ENCODE data around the gene DPF3. TPM values are rescaled to one million over a fixed set of nuclear protein-coding genes. Genes with fewer than 3 reads are reported as not detected.

DPF3 gene
- total RNA-seq, 2 experiments from 2014 or later: 0.27 to 0.31 TPM

- no peaks in the 10 kb centered on the region for H3K27me3 Mint-ChIP-seq
- Histone ChIP-seq H3K4me1 (ENCODE audit: insufficient read depth, low read length) (no peaks in the 10 kb centered on the region), H3K27ac (ENCODE audit: low read depth in 1 of 2, low read length in 2 of 2) (no peak overlapping the region), H3K4me3 (ENCODE audit: low read length) (no peak overlapping the region), H3K36me3 (ENCODE audit: insufficient read depth, low read length) (no peaks in the 10 kb centered on the region), H3K9me3 (ENCODE audit: control insufficient read depth in 1 of 2, insufficient read depth in 1 of 2, low read length in 2 of 2) (no peaks in the 10 kb centered on the region), H3K27me3 (ENCODE audit: control insufficient read depth in 1 of 2, insufficient read depth in 2 of 2, low read length in 2 of 2) (no peaks in the 10 kb centered on the region)
- H3K27ac Mint-ChIP-seq: no peak overlapping the region
- no peak for ATAC-seq (ENCODE audit: poor library complexity)
- intact Hi-C loops (cut with DNase I, micrococcal nuclease): no loop called here
- no peaks in the 10 kb centered on the region for H3K9me3 Mint-ChIP-seq
- H3K36me3 Mint-ChIP-seq (ENCODE audit: low read depth): no peaks in the 10 kb centered on the region
- no peak for TF ChIP-seq CTCF (IDR thresholded peaks at IDR 0.05)
- ChIA-PET POLR2A (no interaction called here), CTCF (no interaction called here)
- no peaks in the 10 kb centered on the region for H3K4me1 Mint-ChIP-seq (ENCODE audit: low read depth)
- no peak for DNase-seq
- no peak overlapping the region for H3K4me3 Mint-ChIP-seq
Measured at GRCh38 chr14:72800296-72800695, 93.6 kb downstream of the DPF3 start.

- Mint-ChIP-seq H3K36me3 (ENCODE audit: low read depth) (no peaks in the 10 kb centered on the region), H3K27me3 (no peaks in the 10 kb centered on the region), H3K27ac (no peak overlapping the region), H3K4me1 (ENCODE audit: low read depth) (no peaks in the 10 kb centered on the region), H3K9me3 (no peaks in the 10 kb centered on the region), H3K4me3 (no peak overlapping the region)
- Histone ChIP-seq H3K27ac (ENCODE audit: low read depth in 1 of 2, low read length in 2 of 2) (no peak overlapping the region), H3K4me1 (ENCODE audit: insufficient read depth, low read length) (no peaks in the 10 kb centered on the region), H3K27me3 (ENCODE audit: control insufficient read depth in 1 of 2, insufficient read depth in 2 of 2, low read length in 2 of 2) (no peaks in the 10 kb centered on the region), H3K36me3 (ENCODE audit: insufficient read depth, low read length) (no peaks in the 10 kb centered on the region), H3K4me3 (ENCODE audit: low read length) (no peak overlapping the region), H3K9me3 (ENCODE audit: control insufficient read depth in 1 of 2, insufficient read depth in 1 of 2, low read length in 2 of 2) (no peaks in the 10 kb centered on the region)
- ChIA-PET CTCF (no interaction called here), POLR2A (no interaction called here)
- ATAC-seq (ENCODE audit: poor library complexity) (no peak), DNase-seq (no peak)
- TF ChIP-seq CTCF (IDR thresholded peaks at IDR 0.05): no peak
- intact Hi-C loops (cut with DNase I, micrococcal nuclease): no loop called here
Measured at GRCh38 chr14:72796935-72797334, 97.0 kb downstream of the DPF3 start.

- no peak for ATAC-seq (ENCODE audit: poor library complexity)
- Mint-ChIP-seq H3K4me1 (ENCODE audit: low read depth) (no peaks in the 10 kb centered on the region), H3K27me3 (no peaks in the 10 kb centered on the region), H3K36me3 (ENCODE audit: low read depth) (no peaks in the 10 kb centered on the region), H3K27ac (no peak overlapping the region), H3K9me3 (no peaks in the 10 kb centered on the region), H3K4me3 (no peak overlapping the region)
- intact Hi-C loops (cut with DNase I, micrococcal nuclease): no loop called here
- Histone ChIP-seq H3K36me3 (ENCODE audit: insufficient read depth, low read length) (no peaks in the 10 kb centered on the region), H3K27ac (ENCODE audit: low read depth in 1 of 2, low read length in 2 of 2) (no peak overlapping the region), H3K4me3 (ENCODE audit: low read length) (no peak overlapping the region), H3K9me3 (ENCODE audit: control insufficient read depth in 1 of 2, insufficient read depth in 1 of 2, low read length in 2 of 2) (no peaks in the 10 kb centered on the region), H3K27me3 (ENCODE audit: control insufficient read depth in 1 of 2, insufficient read depth in 2 of 2, low read length in 2 of 2) (no peaks in the 10 kb centered on the region), H3K4me1 (ENCODE audit: insufficient read depth, low read length) (no peaks in the 10 kb centered on the region)
- CTCF ChIA-PET: interaction anchor here (0.6 kb wide), 1 partner anchor 276 kb away, joined by 3 read pairs; no protein-coding TSS in a partner anchor
- POLR2A ChIA-PET: no interaction called here
- no peak for DNase-seq
- TF ChIP-seq CTCF (IDR thresholded peaks at IDR 0.05): no peak
Measured at GRCh38 chr14:72793156-72793939, 100.6 kb downstream of the DPF3 start.
